T-helper 22 cell (primary cell): ENCODE data around the gene ANKRD31.
"Not testable (repeated sequence)": the region's sequence is repeated elsewhere in the genome, so short reads cannot be mapped to it uniquely, and the experiment has no call there.

ENCODE experiments used
- DNase-seq: peaks from one replicate; pipeline ENCODE4 v3.0.0-alpha.2; 2020; ENCODE audit warnings: low read depth

The ANKRD31 gene

GRCh38 chr5:75234251-75234650 is 2.4 kb downstream of the ANKRD31 start:
- no peak for DNase-seq

DNA sequence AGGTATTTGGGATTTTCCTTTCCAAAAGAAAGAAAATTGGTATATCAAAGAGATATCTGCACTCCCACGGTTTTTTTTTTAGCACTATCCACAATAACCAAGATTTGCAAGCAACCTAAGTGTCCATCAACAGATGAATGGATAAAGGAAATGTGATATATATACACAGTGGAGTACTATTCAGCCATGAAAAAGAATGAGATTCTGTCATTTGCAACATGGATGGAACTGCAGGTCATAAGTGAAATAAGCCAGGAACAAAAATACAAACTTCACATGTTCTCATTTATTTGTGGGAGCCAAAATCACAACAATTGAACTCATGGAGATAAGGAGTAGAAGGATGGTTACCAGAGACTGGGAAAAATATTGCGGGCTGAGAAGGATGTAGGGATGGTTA is 9.8 kb downstream of the ANKRD31 start:
- DNase-seq, result no peak

- DNase-seq, result no peak
Measured at GRCh38 chr5:75225506-75225905, 11.2 kb downstream of the ANKRD31 start.

DNA sequence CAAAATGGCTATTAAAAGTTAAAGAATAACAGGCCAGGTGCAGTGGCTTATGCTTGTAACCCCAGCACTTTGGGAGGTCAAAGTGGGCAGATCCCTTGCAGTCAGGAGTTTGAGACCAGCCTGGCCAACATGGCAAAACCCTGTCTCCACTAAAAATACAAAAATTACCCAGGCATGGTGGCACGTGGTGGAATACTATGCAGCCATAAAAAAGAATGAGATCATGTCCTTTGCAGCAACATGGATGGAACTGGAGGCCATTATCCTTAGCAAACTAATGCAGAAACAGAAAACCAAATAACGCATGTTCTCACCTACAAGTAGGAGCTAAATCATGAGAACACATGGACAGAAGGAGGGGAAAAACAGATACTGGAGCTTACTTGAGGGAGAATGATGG is 15.9 kb downstream of the ANKRD31 start:
- DNase-seq, result not testable (repeated sequence)

GRCh38 chr5:75214928-75215327 is 21.8 kb downstream of the ANKRD31 start:
- DNase-seq, result no peak

DNA sequence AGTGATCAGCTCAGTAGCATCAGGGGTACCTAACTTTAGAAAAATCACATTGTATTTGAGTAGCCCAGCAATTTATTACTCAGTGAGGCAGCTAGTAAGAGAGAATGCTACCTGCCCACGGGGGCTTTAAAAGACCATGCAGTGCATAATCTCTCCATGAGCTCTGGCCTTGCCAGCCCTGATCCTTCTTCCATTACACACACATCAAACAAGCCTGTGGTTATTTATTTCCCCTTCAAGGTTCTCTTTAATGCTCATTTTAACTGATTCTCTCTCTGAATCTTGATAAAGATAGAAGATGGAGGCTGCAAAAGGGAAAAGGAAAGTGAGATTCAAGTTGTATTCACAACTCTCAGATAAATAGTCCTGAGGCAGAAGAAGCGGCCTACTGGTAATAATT is 22.3 kb downstream of the ANKRD31 start:
- DNase-seq, result no peak

- no peak for DNase-seq
Measured at GRCh38 chr5:75203604-75204003, 33.1 kb downstream of the ANKRD31 start.

DNA sequence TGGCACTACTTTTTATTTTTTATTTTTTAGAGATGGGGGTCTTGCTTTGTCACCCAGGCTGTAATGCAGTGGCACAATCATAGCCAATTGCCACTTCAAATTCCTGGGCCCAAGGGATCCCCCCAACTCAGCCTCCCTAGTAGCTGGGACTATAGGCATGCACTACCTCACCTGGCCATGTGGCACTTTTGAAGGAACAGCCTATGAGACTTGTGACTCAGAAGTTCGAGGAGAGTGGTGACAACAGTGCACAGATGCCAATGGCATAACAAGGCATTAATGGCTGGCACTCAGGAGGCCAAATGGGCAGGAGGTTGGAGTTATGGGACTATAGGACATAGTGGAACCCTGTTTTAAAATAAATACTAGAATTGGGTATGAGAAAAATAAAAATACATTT is 33.7 kb downstream of the ANKRD31 start:
- no peak for DNase-seq

DNA sequence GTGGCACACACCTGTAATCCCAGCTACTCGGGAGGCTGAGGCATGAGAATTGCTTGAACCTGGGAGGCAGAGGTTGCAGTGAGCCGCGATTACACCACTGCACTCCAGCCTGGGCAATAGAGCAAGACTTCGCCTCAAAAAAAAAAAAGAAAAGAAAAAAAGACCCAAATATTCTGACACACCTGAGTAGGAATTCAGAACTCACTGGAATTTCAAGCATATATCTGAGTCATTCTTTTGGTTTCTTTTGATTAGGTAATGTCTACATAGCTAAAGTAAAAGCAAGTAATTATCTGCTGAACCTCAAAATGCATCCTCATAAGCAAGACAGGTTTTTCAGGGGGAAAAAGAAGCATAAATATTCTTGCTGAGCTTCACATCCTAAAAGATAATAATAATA is 35.9 kb downstream of the ANKRD31 start:
- DNase-seq, result no peak

GRCh38 chr5:75199946-75200345 is 36.7 kb downstream of the ANKRD31 start:
- DNase-seq, result no peak

- DNase-seq, result no peak
Measured at GRCh38 chr5:75199071-75199470, 37.6 kb downstream of the ANKRD31 start.

DNA sequence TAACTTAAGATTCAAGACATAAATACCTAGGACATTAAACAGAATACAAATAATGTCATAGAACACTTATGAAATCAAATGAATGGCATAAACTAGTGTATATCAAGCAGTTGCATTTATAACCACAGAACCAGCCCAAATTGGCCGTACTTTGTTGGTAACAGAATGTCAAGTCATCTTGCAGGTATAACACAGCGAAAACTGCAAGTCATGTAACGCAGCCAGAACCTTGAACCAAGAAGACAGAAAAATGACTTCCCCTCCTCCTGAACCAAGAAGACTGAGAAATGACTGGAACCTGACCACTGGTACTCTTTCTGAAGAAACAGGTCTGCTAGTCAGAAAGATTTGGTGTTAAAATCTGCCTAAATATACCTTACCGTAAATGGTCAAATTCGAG is 38.9 kb downstream of the ANKRD31 start:
- DNase-seq, result no peak

DNA sequence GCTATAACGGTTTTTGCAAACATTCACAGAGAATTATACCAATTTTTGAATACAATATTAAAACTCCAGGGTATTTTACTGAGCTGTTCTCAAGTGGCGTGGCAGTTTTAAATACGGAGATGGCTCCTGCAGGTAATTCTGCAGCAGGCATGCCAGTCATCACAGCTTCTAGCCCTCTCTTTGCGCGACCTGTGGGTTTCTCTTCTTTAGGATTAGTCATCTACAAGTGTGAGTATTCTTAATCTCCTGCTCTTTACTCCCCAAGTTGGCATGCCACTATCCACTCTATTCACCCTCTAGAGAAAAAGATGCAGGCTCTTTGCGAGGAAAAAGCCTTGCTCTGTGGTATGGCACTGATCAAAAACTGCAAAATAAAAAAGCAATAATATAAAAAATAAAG is 43.9 kb downstream of the ANKRD31 start:
- no peak for DNase-seq

DNA sequence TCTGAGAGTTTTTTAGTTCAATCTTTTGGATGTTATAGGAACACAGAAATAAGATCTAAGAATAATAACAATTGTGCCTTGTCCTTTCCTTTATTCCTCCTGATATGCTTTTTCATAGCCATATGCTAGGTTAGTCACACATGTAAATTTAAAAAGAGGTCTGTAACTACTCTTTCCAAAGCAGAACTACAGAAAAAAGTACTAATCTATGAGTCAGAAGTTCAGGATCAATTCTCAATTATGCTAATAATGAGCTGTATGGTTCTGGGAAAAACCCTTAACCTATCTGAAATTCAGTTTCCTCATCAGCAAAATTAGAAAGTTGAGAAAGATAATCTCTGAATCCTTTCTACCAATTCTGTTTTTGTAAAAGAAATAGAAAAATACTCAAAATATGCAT is 44.4 kb downstream of the ANKRD31 start:
- DNase-seq, result no peak

DNA sequence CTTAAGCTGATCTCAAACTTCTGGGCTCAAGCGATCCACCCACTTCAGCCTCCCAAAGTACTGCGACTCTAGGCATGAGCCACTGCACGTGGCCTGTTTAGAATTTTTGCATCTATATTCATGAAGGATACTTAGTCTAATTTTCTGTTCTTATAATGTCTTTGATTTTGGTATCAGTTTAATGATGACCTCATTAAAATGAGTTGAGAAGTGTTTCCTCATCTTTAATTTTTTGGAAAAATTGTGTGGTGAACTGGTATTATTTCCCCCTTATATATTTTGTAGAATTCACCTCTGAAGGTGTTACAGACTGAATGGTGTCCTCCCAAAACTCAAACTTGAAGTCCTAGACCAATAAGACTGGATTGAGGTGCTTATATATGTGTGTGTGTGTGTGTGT is 46.5 kb downstream of the ANKRD31 start:
- DNase-seq, result no peak

GRCh38 chr5:75189353-75189752 is 47.3 kb downstream of the ANKRD31 start:
- DNase-seq, result no peak

DNA sequence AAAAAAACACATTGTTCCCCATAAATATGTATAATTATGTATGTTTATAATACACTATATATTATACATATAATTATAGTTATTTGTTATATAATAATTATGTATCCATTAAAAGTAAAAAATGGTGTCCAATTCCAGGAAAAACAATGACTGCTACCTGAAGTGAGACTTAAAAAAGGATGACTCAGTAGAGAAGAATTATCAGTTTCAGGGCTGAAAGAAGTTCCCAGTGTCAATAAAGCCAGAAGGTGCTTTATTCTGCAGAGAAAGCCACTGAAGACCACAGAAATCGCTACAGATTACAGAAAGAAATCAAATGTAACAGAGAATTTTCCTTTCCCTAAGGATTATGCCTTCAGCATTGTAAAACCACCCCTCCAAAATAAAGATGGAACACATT is 50.9 kb downstream of the ANKRD31 start:
- no peak for DNase-seq

DNA sequence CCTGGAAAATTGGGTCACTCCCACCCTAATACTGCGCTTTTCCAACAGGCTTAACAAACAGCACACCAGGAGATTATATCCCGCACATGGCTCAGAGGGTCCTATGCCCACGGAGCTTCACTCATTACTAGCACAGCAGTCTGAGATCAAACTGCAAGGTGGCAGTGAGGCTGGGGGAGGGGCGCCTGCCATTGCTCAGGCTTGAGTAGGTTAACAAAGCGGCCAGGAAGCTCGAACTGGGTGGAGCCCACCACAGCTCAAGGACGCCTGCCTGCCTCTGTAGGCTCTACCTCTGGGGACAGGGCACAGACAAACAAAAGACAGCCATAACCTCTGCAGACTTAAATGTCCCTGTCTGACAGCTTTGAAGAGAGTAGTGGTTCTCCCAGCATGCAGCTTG is 60.7 kb downstream of the ANKRD31 start:
- DNase-seq, result not testable (repeated sequence)

DNA sequence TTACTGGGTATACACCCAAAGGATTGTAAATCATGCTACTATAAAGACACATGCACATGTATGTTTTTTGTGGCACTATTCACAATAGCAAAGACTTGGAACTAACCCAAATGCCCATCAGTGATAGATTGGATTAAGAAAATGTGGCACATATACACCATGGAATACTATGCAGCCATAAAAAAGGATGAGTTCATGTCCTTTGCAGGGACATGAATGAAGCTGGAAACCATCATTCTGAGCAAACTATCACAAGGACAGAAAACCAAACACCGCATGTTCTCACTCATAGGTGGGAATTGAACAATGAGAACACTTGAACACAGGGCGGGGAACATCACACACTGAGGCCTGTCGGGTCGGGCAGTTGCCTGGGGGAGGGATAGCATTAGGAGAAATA is 61.8 kb downstream of the ANKRD31 start:
- DNase-seq, result not testable (repeated sequence)

DNA sequence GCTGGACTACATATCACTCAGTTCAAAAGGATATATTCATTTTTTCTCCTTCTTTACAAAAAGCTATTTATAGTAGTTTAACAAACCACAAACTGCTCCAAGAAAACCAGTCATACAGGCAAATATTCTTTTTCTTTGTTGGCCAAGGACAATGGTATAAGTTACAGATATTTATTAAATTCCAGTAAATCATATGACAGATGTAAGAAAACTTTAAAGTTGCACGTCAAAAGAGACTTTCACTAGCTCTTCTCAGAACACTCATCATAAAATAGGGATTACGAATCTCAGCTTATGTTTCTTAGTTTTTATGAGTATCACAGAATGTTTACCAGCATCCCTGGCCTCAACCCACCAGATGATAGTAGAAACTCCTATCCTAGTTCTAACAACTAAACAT is 67.2 kb downstream of the ANKRD31 start:
- DNase-seq, result no peak

GRCh38 chr5:75168026-75168735 is 68.5 kb downstream of the ANKRD31 start:
- no peak for DNase-seq

DNA sequence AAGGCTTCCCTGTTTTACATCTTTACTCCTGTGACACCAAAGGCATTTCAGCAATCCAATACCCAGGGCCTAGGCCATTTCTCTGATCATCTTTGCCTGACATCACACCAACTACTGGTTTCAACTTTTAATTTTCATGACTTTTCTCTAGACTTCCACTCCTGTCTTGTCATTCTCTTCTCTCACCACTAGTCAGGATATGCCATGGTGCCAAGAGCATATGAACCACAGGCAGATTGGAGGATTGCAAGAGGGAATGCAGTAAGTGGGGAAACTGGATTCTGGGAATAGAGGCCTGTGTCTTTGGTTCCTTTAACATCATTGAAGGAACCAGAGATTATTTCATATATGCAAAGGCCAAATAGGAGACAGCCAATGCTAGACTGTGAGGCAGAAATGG is 69.3 kb downstream of the ANKRD31 start:
- no peak for DNase-seq

DNA sequence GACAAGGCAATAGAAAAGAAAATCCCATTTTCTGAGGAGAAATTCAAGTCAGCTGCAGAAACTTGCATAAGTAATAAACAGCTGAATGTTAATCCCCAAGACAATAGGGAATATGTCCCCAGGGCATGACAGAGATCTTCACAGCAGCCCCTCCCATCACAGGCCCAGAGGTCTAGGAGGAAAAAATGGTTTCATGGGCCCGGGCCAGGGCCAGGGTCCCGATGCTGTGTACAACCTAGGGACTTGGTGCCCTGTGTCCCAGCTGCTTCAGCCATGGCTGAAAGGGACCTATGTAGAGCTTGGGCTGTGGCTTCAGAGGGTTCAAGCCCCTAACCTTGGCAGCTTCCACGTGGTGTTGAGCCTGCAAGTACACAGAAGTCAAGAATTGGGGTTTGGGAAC is 75.2 kb downstream of the ANKRD31 start:
- not testable (repeated sequence) for DNase-seq

- no peak for DNase-seq
Measured at GRCh38 chr5:75156585-75156984, 80.1 kb downstream of the ANKRD31 start.

DNA sequence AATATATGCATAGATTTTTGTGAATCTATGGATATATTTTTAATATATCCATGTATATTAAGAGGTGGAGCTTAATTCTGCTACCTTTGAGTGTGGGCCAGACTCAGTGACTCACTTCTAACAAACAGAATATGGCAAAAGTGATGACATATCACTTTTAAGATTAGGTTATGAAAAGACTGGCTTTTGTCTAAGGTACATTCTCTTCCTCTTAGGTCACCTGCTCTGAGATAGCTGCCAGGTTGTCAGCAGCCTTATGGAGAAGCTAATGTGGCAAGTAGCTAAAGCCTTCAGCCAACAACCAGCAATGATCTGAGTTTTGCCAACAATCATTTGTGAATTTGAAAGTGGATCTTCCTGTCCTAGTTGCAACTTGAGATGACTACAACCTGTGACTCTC is 83.8 kb downstream of the ANKRD31 start:
- DNase-seq, result no peak
